ENCODE measurements around the gene NOSIP.

The NOSIP gene

GRCh38 chr19:49528211-49528771, 52.1 kb downstream of the NOSIP start:
- Histone ChIP-seq H3K36me3 (ENCODE audit: control insufficient read depth, insufficient read depth, low read length) (no peaks in the 10 kb centered on the region), H3K4me1 (ENCODE audit: control insufficient read depth, insufficient read depth, low read length, poor library complexity, severe bottlenecking) (peaks cover 7% of the 10 kb centered on the region), H3K9me3 (ENCODE audit: control insufficient read depth, low read length) (no peaks in the 10 kb centered on the region), H3K27ac (ENCODE audit: low read depth, low read length, severe bottlenecking) (no peak overlapping the region), H3K4me3 (ENCODE audit: extremely low read depth, insufficient read depth, low read length, poor library complexity, severe bottlenecking) (peak overlapping the region; percentile 2)
- 92 to 94% methylated on average over 22 to 24 of the region's 25 CpGs for WGBS, 2 experiments (ENCODE audit: insufficient coverage in 2 of 2)

- H3K9me3 ChIP-seq (ENCODE audit: control insufficient read depth, low read length): no peaks in the 10 kb centered on the region
- H3K27ac ChIP-seq (ENCODE audit: low read depth, low read length, severe bottlenecking): no peak overlapping the region
- no peaks in the 10 kb centered on the region for H3K4me1 ChIP-seq (ENCODE audit: control insufficient read depth, insufficient read depth, low read length, poor library complexity, severe bottlenecking)
- no peaks in the 10 kb centered on the region for H3K36me3 ChIP-seq (ENCODE audit: control insufficient read depth, insufficient read depth, low read length)
- WGBS, 2 experiments (ENCODE audit: insufficient coverage in 2 of 2): 91% methylated on average over 20 to 22 of the region's 22 CpGs
- no peak overlapping the region for H3K4me3 ChIP-seq (ENCODE audit: extremely low read depth, insufficient read depth, low read length, poor library complexity, severe bottlenecking)
These were observed 55.4 kb downstream of the NOSIP start for GRCh38 chr19:49524812-49525455.

- peaks cover 5% of the 10 kb centered on the region for H3K36me3 ChIP-seq (ENCODE audit: control insufficient read depth, insufficient read depth, low read length)
- H3K27ac ChIP-seq (ENCODE audit: low read depth, low read length, severe bottlenecking): no peak overlapping the region
- no peaks in the 10 kb centered on the region for H3K4me1 ChIP-seq (ENCODE audit: control insufficient read depth, insufficient read depth, low read length, poor library complexity, severe bottlenecking)
- no peak overlapping the region for H3K4me3 ChIP-seq (ENCODE audit: extremely low read depth, insufficient read depth, low read length, poor library complexity, severe bottlenecking)
- no peaks in the 10 kb centered on the region for H3K9me3 ChIP-seq (ENCODE audit: control insufficient read depth, low read length)
- WGBS, 2 experiments (ENCODE audit: insufficient coverage in 2 of 2): 93 to 95% methylated on average over 10 to 12 of the region's 13 CpGs
These were observed 59.5 kb downstream of the NOSIP start for GRCh38 chr19:49520705-49521319.

GRCh38 chr19:49518033-49518432, 62.3 kb downstream of the NOSIP start:
- Histone ChIP-seq H3K9me3 (ENCODE audit: control insufficient read depth, low read length) (no peaks in the 10 kb centered on the region), H3K27ac (ENCODE audit: low read depth, low read length, severe bottlenecking) (no peak overlapping the region), H3K36me3 (ENCODE audit: control insufficient read depth, insufficient read depth, low read length) (peaks cover 5% of the 10 kb centered on the region), H3K4me1 (ENCODE audit: control insufficient read depth, insufficient read depth, low read length, poor library complexity, severe bottlenecking) (no peaks in the 10 kb centered on the region), H3K4me3 (ENCODE audit: extremely low read depth, insufficient read depth, low read length, poor library complexity, severe bottlenecking) (no peak overlapping the region)
- WGBS, 2 experiments (ENCODE audit: insufficient coverage in 2 of 2): no CpG with 5 or more reads among the region's 3 CpGs

- H3K9me3 ChIP-seq (ENCODE audit: control insufficient read depth, low read length): no peaks in the 10 kb centered on the region
- H3K4me1 ChIP-seq (ENCODE audit: control insufficient read depth, insufficient read depth, low read length, poor library complexity, severe bottlenecking): peaks cover 7% of the 10 kb centered on the region
- peaks cover 5% of the 10 kb centered on the region for H3K36me3 ChIP-seq (ENCODE audit: control insufficient read depth, insufficient read depth, low read length)
- H3K4me3 ChIP-seq (ENCODE audit: extremely low read depth, insufficient read depth, low read length, poor library complexity, severe bottlenecking): no peak overlapping the region
- no peak overlapping the region for H3K27ac ChIP-seq (ENCODE audit: low read depth, low read length, severe bottlenecking)
- WGBS, 2 experiments (ENCODE audit: insufficient coverage in 2 of 2): 95 to 100% methylated on average over 3 to 4 of the region's 4 CpGs
These were observed 64.6 kb downstream of the NOSIP start for GRCh38 chr19:49515767-49516166.

GRCh38 chr19:49514151-49514550, 66.2 kb downstream of the NOSIP start:
- H3K4me3 ChIP-seq (ENCODE audit: extremely low read depth, insufficient read depth, low read length, poor library complexity, severe bottlenecking): no peak overlapping the region
- H3K9me3 ChIP-seq (ENCODE audit: control insufficient read depth, low read length): no peaks in the 10 kb centered on the region
- WGBS, 2 experiments (ENCODE audit: insufficient coverage in 2 of 2): 88 to 91% methylated on average over 16 to 21 of the region's 21 CpGs
- H3K27ac ChIP-seq (ENCODE audit: low read depth, low read length, severe bottlenecking): no peak overlapping the region
- H3K4me1 ChIP-seq (ENCODE audit: control insufficient read depth, insufficient read depth, low read length, poor library complexity, severe bottlenecking): peaks cover 7% of the 10 kb centered on the region
- H3K36me3 ChIP-seq (ENCODE audit: control insufficient read depth, insufficient read depth, low read length): peaks cover 3% of the 10 kb centered on the region

- Histone ChIP-seq H3K4me3 (ENCODE audit: extremely low read depth, insufficient read depth, low read length, poor library complexity, severe bottlenecking) (peak overlapping the region; percentile 68), H3K4me1 (ENCODE audit: control insufficient read depth, insufficient read depth, low read length, poor library complexity, severe bottlenecking) (peaks cover 7% of the 10 kb centered on the region), H3K27ac (ENCODE audit: low read depth, low read length, severe bottlenecking) (no peak overlapping the region), H3K9me3 (ENCODE audit: control insufficient read depth, low read length) (no peaks in the 10 kb centered on the region), H3K36me3 (ENCODE audit: control insufficient read depth, insufficient read depth, low read length) (peaks cover 3% of the 10 kb centered on the region)
- 61 to 71% methylated on average over 6 to 11 of the region's 12 CpGs for WGBS, 2 experiments (ENCODE audit: insufficient coverage in 2 of 2)
These were observed 66.6 kb downstream of the NOSIP start for GRCh38 chr19:49513746-49514118.

GRCh38 chr19:49512970-49513745, 67.2 kb downstream of the NOSIP start:
- WGBS, 2 experiments (ENCODE audit: insufficient coverage in 2 of 2): 1 to 3% methylated on average over 18 to 34 of the region's 50 CpGs
- peaks cover 3% of the 10 kb centered on the region for H3K36me3 ChIP-seq (ENCODE audit: control insufficient read depth, insufficient read depth, low read length)
- H3K4me1 ChIP-seq (ENCODE audit: control insufficient read depth, insufficient read depth, low read length, poor library complexity, severe bottlenecking): peaks cover 7% of the 10 kb centered on the region
- H3K27ac ChIP-seq (ENCODE audit: low read depth, low read length, severe bottlenecking): peak overlapping the region; percentile 75
- no peaks in the 10 kb centered on the region for H3K9me3 ChIP-seq (ENCODE audit: control insufficient read depth, low read length)
- peak overlapping the region; percentile 68 for H3K4me3 ChIP-seq (ENCODE audit: extremely low read depth, insufficient read depth, low read length, poor library complexity, severe bottlenecking)

GRCh38 chr19:49507803-49508494, 72.4 kb downstream of the NOSIP start:
- H3K9me3 ChIP-seq (ENCODE audit: control insufficient read depth, low read length): no peaks in the 10 kb centered on the region
- H3K4me3 ChIP-seq (ENCODE audit: extremely low read depth, insufficient read depth, low read length, poor library complexity, severe bottlenecking): no peak overlapping the region
- H3K36me3 ChIP-seq (ENCODE audit: control insufficient read depth, insufficient read depth, low read length): no peaks in the 10 kb centered on the region
- peaks cover 7% of the 10 kb centered on the region for H3K4me1 ChIP-seq (ENCODE audit: control insufficient read depth, insufficient read depth, low read length, poor library complexity, severe bottlenecking)
- WGBS, 2 experiments (ENCODE audit: insufficient coverage in 2 of 2): 95% methylated on average over 10 of the region's 12 CpGs
- no peak overlapping the region for H3K27ac ChIP-seq (ENCODE audit: low read depth, low read length, severe bottlenecking)

- H3K27ac ChIP-seq (ENCODE audit: low read depth, low read length, severe bottlenecking): no peak overlapping the region
These were observed 73.7 kb downstream of the NOSIP start for GRCh38 chr19:49506575-49507105.

More at GRCh38 chr19:49506575-49507105, 73.7 kb downstream of the NOSIP start:
- Histone ChIP-seq H3K4me1 (ENCODE audit: control insufficient read depth, insufficient read depth, low read length, poor library complexity, severe bottlenecking) (peaks cover 1% of the 10 kb centered on the region), H3K4me3 (ENCODE audit: extremely low read depth, insufficient read depth, low read length, poor library complexity, severe bottlenecking) (no peak overlapping the region), H3K9me3 (ENCODE audit: control insufficient read depth, low read length) (no peaks in the 10 kb centered on the region), H3K36me3 (ENCODE audit: control insufficient read depth, insufficient read depth, low read length) (no peaks in the 10 kb centered on the region)
- 29 to 30% methylated on average over 6 to 7 of the region's 8 CpGs for WGBS, 2 experiments (ENCODE audit: insufficient coverage in 2 of 2)
